HepG2 (cell line): ENCODE measurements around the gene ATOH8. TPM values are rescaled to one million over a fixed set of nuclear protein-coding genes. Genes with fewer than 3 reads are reported as not detected.

Experiments
- ARID2 ChIP-seq: sonication (generic); formaldehyde crosslinking; IDR thresholded peaks from 2 replicates; pipeline ENCODE4 v1.8.1; 2022; ENCODE audit warnings: mild to moderate bottlenecking, missing genetic modification reagents, borderline replicate concordance
- ARID3A ChIP-seq: IDR thresholded peaks from 2 replicates; pipeline ENCODE4 v1.6.1; 2012; ENCODE audit warnings: low read depth, low read length, improper control_type of control experiment
- EZH2 ChIP-seq: conservative IDR thresholded peaks from 2 replicates; pipeline ENCODE4 v1.6.1; 2012; ENCODE audit warnings: mild to moderate bottlenecking, low read depth, low read length, moderate library complexity
- GATAD1 ChIP-seq: IDR thresholded peaks from 2 replicates; pipeline ENCODE4 v1.6.1; 2016; ENCODE audit warnings: missing genetic modification reagents, missing compliant biosample characterization
- HMGXB4 ChIP-seq, 2 experiments: sonication (generic) in 1 of 2; formaldehyde crosslinking in 1 of 2; IDR thresholded peaks; 2 replicates each; pipeline versions ENCODE4 v1.4.0 to v1.6.1; 2018 to 2020; ENCODE audit warnings: missing genetic modification reagents in 2 of 2, borderline replicate concordance in 1 of 2, low read depth in 1 of 2, mild to moderate bottlenecking in 1 of 2, missing biosample characterization in 1 of 2
- HNF4A ChIP-seq: sonication (generic); formaldehyde crosslinking; IDR thresholded peaks from 2 replicates; pipeline ENCODE4 v1.4.0; 2020; ENCODE audit warnings: missing genetic modification reagents
- MATR3 ChIP-seq: sonication (generic); formaldehyde crosslinking; IDR thresholded peaks from 2 replicates; pipeline ENCODE4 v1.4.0; 2020; ENCODE audit warnings: missing genetic modification reagents
- PRDM15 ChIP-seq: sonication (generic); formaldehyde crosslinking; IDR thresholded peaks from 2 replicates; pipeline ENCODE4 v1.4.0; 2020; ENCODE audit warnings: missing genetic modification reagents
- SMAD3 ChIP-seq: sonication (generic); formaldehyde crosslinking; IDR thresholded peaks from 2 replicates; pipeline ENCODE4 v1.4.0; 2020; ENCODE audit warnings: missing genetic modification reagents
- SSRP1 ChIP-seq: IDR thresholded peaks from 2 replicates; pipeline ENCODE4 v1.6.1; 2016; ENCODE audit warnings: control low read depth
- STAG1 ChIP-seq: sonication (generic); formaldehyde crosslinking; IDR thresholded peaks from 2 replicates; pipeline ENCODE4 v1.4.0; 2020; ENCODE audit warnings: missing genetic modification reagents
- ZBTB21 ChIP-seq: sonication (generic); formaldehyde crosslinking; IDR thresholded peaks from 2 replicates; pipeline ENCODE4 v1.4.0; 2020; ENCODE audit warnings: missing genetic modification reagents
- ZFP90 ChIP-seq: sonication (generic); formaldehyde crosslinking; IDR thresholded peaks from 2 replicates; pipeline ENCODE4 v1.8.0; 2022; ENCODE audit warnings: missing genetic modification reagents, mild to moderate bottlenecking, inconsistent platforms, borderline replicate concordance
- ZKSCAN8 ChIP-seq: IDR thresholded peaks from 2 replicates; pipeline ENCODE4 v1.6.1; 2016; ENCODE audit warnings: borderline replicate concordance, missing genetic modification reagents, missing compliant biosample characterization
- ZNF574 ChIP-seq: sonication (generic); formaldehyde crosslinking; IDR thresholded peaks from 2 replicates; pipeline ENCODE4 v1.4.0; 2020; ENCODE audit warnings: missing genetic modification reagents
- ZNF740 ChIP-seq: sonication (generic); formaldehyde crosslinking; IDR thresholded peaks from 2 replicates; pipeline ENCODE4 v1.4.0; 2020; ENCODE audit warnings: missing genetic modification reagents
- ZNF782 ChIP-seq: sonication (generic); formaldehyde crosslinking; IDR thresholded peaks from 2 replicates; pipeline ENCODE4 v1.4.0; 2020; ENCODE audit warnings: missing genetic modification reagents, mild to moderate bottlenecking, borderline replicate concordance
- ZNF788 ChIP-seq: sonication (generic); formaldehyde crosslinking; IDR thresholded peaks from 2 replicates; pipeline ENCODE4 v1.5.0; 2020; ENCODE audit warnings: mild to moderate bottlenecking, missing genetic modification reagents, borderline replicate concordance
- polyA plus RNA-seq, 8 experiments: library from polyadenylated mRNA; depleted of rRNA in 3 of 8; stranded (reverse) in 7 of 8; unstranded in 1 of 8; fragments of >200 nt; fragmentation: Illumina TruSeq in 4 of 8; extraction: Trizol in 4 of 8; gene quantifications; 2 replicates each; pipeline versions ENCODE4 v1.2.1 to v1.2.3, GENCODE V29; 2011 to 2016; ENCODE audit warnings: low read depth in 4 of 8, missing spikeins in 1 of 8, mixed read lengths in 1 of 8; ENCODE audit not compliant: insufficient read depth in 1 of 8
- total RNA-seq, 5 experiments: library from RNA; depleted of rRNA; stranded (reverse); fragments of >200 nt; fragmentation: Illumina TruSeq; extraction: Trizol; gene quantifications; 2 replicates each; pipeline ENCODE4 v1.2.3, GENCODE V29; 2016; ENCODE audit warnings: low read depth in 1 of 5

The ATOH8 gene
- total and polyA plus RNA-seq, 2 of the 13 experiments (the other 11 are each of a cell fraction or from before 2014, with no cell fraction given) = 0.13 to 0.61 TPM

- TF ChIP-seq ARID3A (no peak), MATR3 (no peak), ZFP90 (CRISPR knock-in tag) (0 out of 2 replicates have a peak, but pooled peaks have one; percentile 26), PRDM15 (CRISPR knock-in tag) (no peak), STAG1 (CRISPR knock-in tag) (peak; percentile 99), SSRP1 (CRISPR knock-in tag) (peak; percentile 80; the same call in 1 of the 2 replicates), ZNF740 (CRISPR knock-in tag) (no peak), GATAD1 (0 out of 2 replicates have a peak, but pooled peaks have one; percentile 26), SMAD3 (CRISPR knock-in tag) (0 out of 2 replicates have a peak, but pooled peaks have one; percentile 63), HMGXB4 (CRISPR knock-in tag; IDR thresholded peaks at IDR 0.05; ENCODE audit: borderline replicate concordance in 1 of 2, low read depth in 1 of 2) (0 out of 4 replicates have a peak, but pooled peaks of 1 of the 2 experiments have one; percentile 26), EZH2 (no peak), ZKSCAN8 (CRISPR knock-in tag) (no peak), HNF4A (CRISPR knock-in tag) (peak; percentile 70), ZNF788 (CRISPR knock-in tag) (peak; percentile 59; the same call in 1 of the 2 replicates), ZNF782 (CRISPR knock-in tag) (no peak), ARID2 (0 out of 2 replicates have a peak, but pooled peaks have one; percentile 26), ZBTB21 (no peak), ZNF574 (CRISPR knock-in tag) (peak; percentile 52; the same call in 1 of the 2 replicates)
These were observed 60.4 kb downstream of the ATOH8 start (continued) for GRCh38 chr2:85813982-85814801.
